GM18867 (cell line): Measurements from ENCODE around the gene WDR54.
"Not testable (repeated sequence)": the region's sequence is repeated elsewhere in the genome, so short reads cannot be mapped to it uniquely, and the experiment has no call there.

ENCODE experiments used
- ATAC-seq: cut with Tn5 transposase; IDR thresholded peaks from one replicate; pipeline ENCODE4 v1.9.1; 2021; ENCODE audit warnings: mild to moderate bottlenecking, moderate library complexity; ENCODE audit not compliant: unreplicated experiment

Gene WDR54

GRCh38 chr2:74450570-74451190 lies 29.1 kb downstream of the WDR54 start:
- ATAC-seq = no peak

- peak; percentile 38 for ATAC-seq
Observed at GRCh38 chr2:74454654-74455511, 33.4 kb downstream of the WDR54 start, which contains the start of gene INO80B. INO80B (plus strand) TSS chr2:74455087; CDS start chr2:74455117, 30 bp downstream.

GRCh38 chr2:74457129-74457548 lies 35.6 kb downstream of the WDR54 start:
- ATAC-seq = no peak

GRCh38 chr2:74457549-74458131 lies 36.1 kb downstream of the WDR54 start:
- ATAC-seq = peak; percentile 37

- ATAC-seq = peak; percentile 78
Observed at GRCh38 chr2:74458132-74458937, 36.8 kb downstream of the WDR54 start, which contains the start of gene WBP1. WBP1 (plus strand) TSS chr2:74458438; CDS start chr2:74458603, 165 bp downstream.

- no peak for ATAC-seq
Observed at GRCh38 chr2:74458938-74459363, 37.4 kb downstream of the WDR54 start.

GRCh38 chr2:74459503-74460118 lies 38.1 kb downstream of the WDR54 start:
- not testable (repeated sequence) for ATAC-seq

GRCh38 chr2:74460187-74460586 lies 38.7 kb downstream of the WDR54 start:
- not testable (repeated sequence) for ATAC-seq

GRCh38 chr2:74461187-74462053 lies 39.9 kb downstream of the WDR54 start:
- no peak for ATAC-seq

- no peak for ATAC-seq
Observed at GRCh38 chr2:74462054-74462785, 40.7 kb downstream of the WDR54 start.

GRCh38 chr2:74462786-74463105 lies 41.2 kb downstream of the WDR54 start:
- no peak for ATAC-seq

GRCh38 chr2:74464406-74464805 lies 42.9 kb downstream of the WDR54 start:
- peak; percentile 1 for ATAC-seq

- ATAC-seq = not testable (repeated sequence)
Observed at GRCh38 chr2:74470742-74471141, 49.2 kb downstream of the WDR54 start.

- ATAC-seq = no peak
Observed at GRCh38 chr2:74471332-74472065, 50.0 kb downstream of the WDR54 start.

- ATAC-seq = peak; percentile 85
Observed at GRCh38 chr2:74472086-74472944, 50.8 kb downstream of the WDR54 start, which contains the start of gene MRPL53. MRPL53 (minus strand) TSS chr2:74472680; CDS start chr2:74472660, 20 bp downstream.

GRCh38 chr2:74472945-74473258 lies 51.4 kb downstream of the WDR54 start:
- ATAC-seq = no peak

GRCh38 chr2:74474481-74474880 lies 53.0 kb downstream of the WDR54 start:
- no peak for ATAC-seq
